SK-N-SH (cell line): Measurements from ENCODE around the gene LCORL.

Experiments
- CTCF ChIP-seq: fragments of 200-600 bp; sonication (generic); IDR thresholded peaks from 2 replicates; pipeline ENCODE4 v1.6.1; 2017; ENCODE audit warnings: antibody characterized with exemption, mild to moderate bottlenecking, moderate library complexity
- ELF1 ChIP-seq: IDR thresholded peaks from 2 replicates; pipeline ENCODE4 v1.4.0; 2012
- EP300 ChIP-seq, 2 experiments: IDR thresholded peaks; 2 replicates each; pipeline versions ENCODE4 v1.4.0 to v1.6.1; 2012; ENCODE audit warnings: borderline replicate concordance in 1 of 2, low read depth in 1 of 2, low read length in 1 of 2
- EZH2phosphoT487 ChIP-seq: fragments of 200-600 bp; sonication (generic); IDR thresholded peaks from 2 replicates; pipeline ENCODE4 v1.6.1; 2017; ENCODE audit warnings: low read depth, mixed run types, mild to moderate bottlenecking, antibody characterized with exemption, moderate library complexity, borderline replicate concordance
- GATA2 ChIP-seq: sonication (generic); formaldehyde crosslinking; IDR thresholded peaks from 2 replicates; pipeline ENCODE4 v1.5.0; 2020; ENCODE audit warnings: mild to moderate bottlenecking, missing genetic modification reagents
- JUND ChIP-seq: IDR thresholded peaks from 2 replicates; pipeline ENCODE4 v1.4.0; 2012
- MAX ChIP-seq: IDR thresholded peaks from 2 replicates; pipeline ENCODE4 v1.4.0; 2012; ENCODE audit warnings: low read depth
- NFIC ChIP-seq: IDR thresholded peaks from 2 replicates; pipeline ENCODE4 v1.4.0; 2012; ENCODE audit warnings: borderline replicate concordance
- POLR2AphosphoS5 ChIP-seq: IDR thresholded peaks from 2 replicates; pipeline ENCODE4 v1.6.1; 2012; ENCODE audit warnings: low read depth, low read length
- RFX5 ChIP-seq: IDR thresholded peaks from 2 replicates; pipeline ENCODE4 v1.6.1; 2012; ENCODE audit warnings: mild to moderate bottlenecking, improper control_type of control experiment, low read length
- TF ChIP-seq, protein P1 (sequence below): fragments of 150-350 bp; IDR thresholded peaks from 2 replicates; pipeline ENCODE4 v1.6.1; 2017; ENCODE audit warnings: antibody characterized with exemption, low read length, low read depth, borderline replicate concordance
- TF ChIP-seq, protein P2 (sequence below): IDR thresholded peaks from 2 replicates; pipeline ENCODE4 v1.4.0; 2012; ENCODE audit warnings: low read depth, borderline replicate concordance

- TF ChIP-seq EZH2phosphoT487 (no peak), CTCF (no peak), POLR2AphosphoS5 (no peak), MAX (no peak), ELF1 (no peak), JUND (no peak), EP300 (IDR thresholded peaks at IDR 0.05; ENCODE audit: borderline replicate concordance in 1 of 2, low read depth in 1 of 2, low read length in 1 of 2) (no peak), RFX5 (no peak), GATA2 (no peak), NFIC (no peak)
- TF ChIP-seq, protein P1, sequence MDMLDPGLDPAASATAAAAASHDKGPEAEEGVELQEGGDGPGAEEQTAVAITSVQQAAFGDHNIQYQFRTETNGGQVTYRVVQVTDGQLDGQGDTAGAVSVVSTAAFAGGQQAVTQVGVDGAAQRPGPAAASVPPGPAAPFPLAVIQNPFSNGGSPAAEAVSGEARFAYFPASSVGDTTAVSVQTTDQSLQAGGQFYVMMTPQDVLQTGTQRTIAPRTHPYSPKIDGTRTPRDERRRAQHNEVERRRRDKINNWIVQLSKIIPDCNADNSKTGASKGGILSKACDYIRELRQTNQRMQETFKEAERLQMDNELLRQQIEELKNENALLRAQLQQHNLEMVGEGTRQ: no peak
- TF ChIP-seq, protein P2, sequence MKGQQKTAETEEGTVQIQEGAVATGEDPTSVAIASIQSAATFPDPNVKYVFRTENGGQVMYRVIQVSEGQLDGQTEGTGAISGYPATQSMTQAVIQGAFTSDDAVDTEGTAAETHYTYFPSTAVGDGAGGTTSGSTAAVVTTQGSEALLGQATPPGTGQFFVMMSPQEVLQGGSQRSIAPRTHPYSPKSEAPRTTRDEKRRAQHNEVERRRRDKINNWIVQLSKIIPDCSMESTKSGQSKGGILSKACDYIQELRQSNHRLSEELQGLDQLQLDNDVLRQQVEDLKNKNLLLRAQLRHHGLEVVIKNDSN: no peak
These were observed 167.5 kb downstream of the LCORL start for GRCh38 chr4:17854036-17854435.
